NCI-H345 treated with DMSO at 0.1 percent for 48 hours (cell line): ENCODE measurements around the gene EFCAB8.
"Not testable (repeated sequence)": the region's sequence is repeated elsewhere in the genome, so short reads cannot be mapped to it uniquely, and the experiment has no call there.

Experiments
- DNase-seq: peaks from one replicate; lab custom pipeline; 2025; ENCODE audit not compliant: unreplicated experiment; lab: John Stamatoyannopoulos, UW

Gene EFCAB8

GRCh38 chr20:32969356-32970114 lies 110.8 kb downstream of the EFCAB8 start:
- no peak for DNase-seq

GRCh38 chr20:32970115-32970972 lies 111.6 kb downstream of the EFCAB8 start:
- DNase-seq = no peak

GRCh38 chr20:32970973-32971300 lies 112.2 kb downstream of the EFCAB8 start:
- DNase-seq = no peak

- no peak for DNase-seq
Measured at GRCh38 chr20:32971703-32972161, 113.0 kb downstream of the EFCAB8 start.

- no peak for DNase-seq
Measured at GRCh38 chr20:32972181-32973076, 113.7 kb downstream of the EFCAB8 start.

GRCh38 chr20:32973077-32973717 lies 114.5 kb downstream of the EFCAB8 start:
- DNase-seq = no peak

GRCh38 chr20:32974204-32975064 lies 115.7 kb downstream of the EFCAB8 start:
- not testable (repeated sequence) for DNase-seq

GRCh38 chr20:32975121-32975520 lies 116.4 kb downstream of the EFCAB8 start:
- DNase-seq = not testable (repeated sequence)

- no peak for DNase-seq
Measured at GRCh38 chr20:32975698-32976674, 117.3 kb downstream of the EFCAB8 start.

GRCh38 chr20:32976746-32977145 lies 118.0 kb downstream of the EFCAB8 start:
- no peak for DNase-seq

GRCh38 chr20:32977281-32978008 lies 118.7 kb downstream of the EFCAB8 start:
- no peak for DNase-seq

- no peak for DNase-seq
Measured at GRCh38 chr20:32978009-32978335, 119.2 kb downstream of the EFCAB8 start.

GRCh38 chr20:32979201-32979998 lies 120.7 kb downstream of the EFCAB8 start:
- no peak for DNase-seq

GRCh38 chr20:32980131-32980941 lies 121.6 kb downstream of the EFCAB8 start:
- no peak for DNase-seq

GRCh38 chr20:32980990-32981389 lies 122.3 kb downstream of the EFCAB8 start:
- DNase-seq = no peak
